HUES64 (cell line): ENCODE results near the gene CTDSPL.

Experiments used
- H3K27ac ChIP-seq: 2 replicates; pipeline ENCODE4 v1.7.0; 2013; ENCODE audit warnings: low read depth, low read length, inconsistent platforms
- H3K27me3 ChIP-seq: 2 replicates; pipeline ENCODE4 v1.6.1; 2013; ENCODE audit warnings: mild to moderate bottlenecking, low read length; ENCODE audit not compliant: insufficient read depth
- H3K36me3 ChIP-seq: 2 replicates; pipeline ENCODE4 v1.6.1; 2013; ENCODE audit warnings: mild to moderate bottlenecking, low read length; ENCODE audit not compliant: insufficient read depth
- H3K4me1 ChIP-seq: 2 replicates; pipeline ENCODE4 v1.6.1; 2013; ENCODE audit warnings: mild to moderate bottlenecking, low read length, moderate library complexity; ENCODE audit not compliant: insufficient read depth
- H3K4me3 ChIP-seq: 2 replicates; pipeline ENCODE4 v1.5.1; 2013; ENCODE audit warnings: mild to moderate bottlenecking, low read length, moderate library complexity
- H3K9ac ChIP-seq: 2 replicates; pipeline ENCODE4 v1.6.1; 2013; ENCODE audit warnings: mild to moderate bottlenecking, low read depth, low read length
- H3K9me3 ChIP-seq: 2 replicates; pipeline ENCODE4 v1.6.1; 2013; ENCODE audit warnings: low read depth, low read length; ENCODE audit not compliant: insufficient read depth
- WGBS: fragments of 150-250, 120-280 bp; methylation state at CpG from one replicate; pipeline ENCODE4 v1.1.7; 2013; ENCODE audit warnings: missing lambda C conversion rate; 5-methylcytosine and 5-hydroxymethylcytosine counted together

Gene CTDSPL

GRCh38 chr3:37997791-37998370 is 136.2 kb downstream of the CTDSPL start:
- H3K9ac ChIP-seq: no peak overlapping the region
- H3K27me3 ChIP-seq: peaks cover 5% of the 10 kb centered on the region; the same call in 1 of the 2 replicates
- H3K27ac ChIP-seq: no peak overlapping the region
- H3K4me3 ChIP-seq: no peak overlapping the region
- no peaks in the 10 kb centered on the region for H3K36me3 ChIP-seq
- 0 out of 2 replicates have a peak, but pooled peaks cover 4% of the 10 kb centered on the region for H3K4me1 ChIP-seq
- H3K9me3 ChIP-seq: no peaks in the 10 kb centered on the region
- WGBS: 84% methylated on average over 6 of the region's 6 CpGs

GRCh38 chr3:37999836-38000235 is 138.2 kb downstream of the CTDSPL start:
- Histone ChIP-seq H3K9ac (no peak overlapping the region), H3K27me3 (peaks cover 5% of the 10 kb centered on the region; the same call in 1 of the 2 replicates), H3K9me3 (no peaks in the 10 kb centered on the region), H3K4me1 (0 out of 2 replicates have a peak, but pooled peaks cover 4% of the 10 kb centered on the region), H3K36me3 (no peaks in the 10 kb centered on the region), H3K4me3 (no peak overlapping the region), H3K27ac (no peak overlapping the region)
- 83% methylated on average over 6 of the region's 6 CpGs for WGBS

DNA sequence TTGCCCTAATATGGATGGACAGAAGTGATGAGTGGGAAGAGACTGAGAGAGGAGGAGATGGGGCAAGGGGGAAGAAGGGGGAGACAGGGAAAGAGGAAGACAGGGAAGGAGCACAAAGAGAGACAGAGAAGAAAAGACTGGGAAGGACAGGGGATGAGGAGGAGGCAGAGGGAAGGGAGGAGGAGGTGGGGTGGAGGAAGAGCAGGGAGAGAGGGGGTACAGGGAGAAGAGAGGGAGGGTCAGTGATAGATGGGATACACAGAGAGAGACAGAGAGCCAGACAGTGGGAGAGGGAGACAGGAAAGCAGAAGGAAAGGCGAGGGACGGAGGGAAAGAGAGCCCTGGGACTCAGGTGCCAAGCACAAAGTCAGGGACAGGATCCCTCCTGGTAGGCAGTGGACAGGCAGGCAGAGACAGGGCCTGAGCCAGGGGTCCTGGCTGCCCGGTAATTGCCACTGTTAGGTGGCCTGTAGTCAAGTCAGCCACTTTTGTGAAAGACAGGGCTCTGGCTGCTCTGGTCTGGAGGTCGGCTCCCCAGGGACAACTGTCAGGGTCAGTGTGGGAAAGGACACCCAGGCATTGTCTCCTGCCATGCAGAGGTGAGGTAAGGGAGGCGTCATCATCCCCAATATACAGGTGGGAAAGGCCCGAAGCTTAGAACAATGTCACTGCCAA is 138.7 kb downstream of the CTDSPL start:
- Histone ChIP-seq H3K36me3 (no peaks in the 10 kb centered on the region), H3K27me3 (peaks cover 5% of the 10 kb centered on the region; the same call in 1 of the 2 replicates), H3K9ac (no peak overlapping the region), H3K9me3 (no peaks in the 10 kb centered on the region), H3K27ac (no peak overlapping the region), H3K4me3 (no peak overlapping the region), H3K4me1 (0 out of 2 replicates have a peak, but pooled peaks cover 4% of the 10 kb centered on the region)
- WGBS: 89% methylated on average over 6 of the region's 6 CpGs

- 94% methylated on average over 6 of the region's 6 CpGs for WGBS
- H3K9ac ChIP-seq: no peak overlapping the region
Observed at GRCh38 chr3:38000965-38001455, 139.3 kb downstream of the CTDSPL start.

DNA sequence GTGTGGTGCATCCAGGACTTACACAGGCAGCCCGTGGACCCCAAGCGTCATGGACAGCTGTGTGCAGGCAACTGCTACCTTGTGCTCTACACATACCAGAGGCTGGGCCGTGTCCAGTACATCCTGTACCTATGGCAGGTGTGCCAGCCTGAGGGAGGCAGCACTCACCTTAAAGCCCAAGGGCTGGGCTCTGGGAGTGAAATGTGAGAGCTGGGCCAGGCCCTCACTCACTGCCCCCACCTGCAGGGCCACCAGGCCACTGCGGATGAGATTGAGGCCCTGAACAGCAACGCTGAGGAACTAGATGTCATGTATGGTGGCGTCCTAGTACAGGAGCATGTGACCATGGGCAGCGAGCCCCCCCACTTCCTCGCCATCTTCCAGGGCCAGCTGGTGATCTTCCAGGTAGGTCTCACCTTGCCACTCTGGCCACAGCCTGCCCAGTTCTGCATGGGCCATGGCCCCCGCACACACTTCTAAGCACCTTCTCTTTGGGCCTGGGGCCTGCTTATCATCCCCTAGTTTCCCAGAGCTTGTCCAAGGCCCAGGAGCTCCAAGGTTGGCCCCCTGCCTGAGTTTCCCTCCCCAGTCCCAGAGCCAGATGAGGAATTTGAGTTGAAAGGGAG is 139.9 kb downstream of the CTDSPL start:
- H3K36me3 ChIP-seq: no peaks in the 10 kb centered on the region
- WGBS: 79% methylated on average over 9 of the region's 9 CpGs
- H3K4me1 ChIP-seq: 0 out of 2 replicates have a peak, but pooled peaks cover 4% of the 10 kb centered on the region

More at GRCh38 chr3:38000965-38001455, 139.3 kb downstream of the CTDSPL start:
- Histone ChIP-seq H3K4me3 (no peak overlapping the region), H3K9me3 (no peaks in the 10 kb centered on the region), H3K27me3 (peaks cover 5% of the 10 kb centered on the region; the same call in 1 of the 2 replicates), H3K4me1 (0 out of 2 replicates have a peak, but pooled peaks cover 4% of the 10 kb centered on the region), H3K27ac (no peak overlapping the region), H3K36me3 (no peaks in the 10 kb centered on the region)

GRCh38 chr3:38002291-38002876 is 140.7 kb downstream of the CTDSPL start:
- Histone ChIP-seq H3K27me3 (peaks cover 5% of the 10 kb centered on the region; the same call in 1 of the 2 replicates), H3K9me3 (no peaks in the 10 kb centered on the region), H3K27ac (no peak overlapping the region), H3K9ac (no peak overlapping the region), H3K4me1 (0 out of 2 replicates have a peak, but pooled peaks cover 4% of the 10 kb centered on the region), H3K4me3 (no peak overlapping the region), H3K36me3 (no peaks in the 10 kb centered on the region)
- 92% methylated on average over 6 of the region's 6 CpGs for WGBS

More for the DNA sequence above, 139.9 kb downstream of the CTDSPL start:
- Histone ChIP-seq H3K27me3 (peaks cover 5% of the 10 kb centered on the region; the same call in 1 of the 2 replicates), H3K9me3 (no peaks in the 10 kb centered on the region), H3K27ac (no peak overlapping the region), H3K9ac (no peak overlapping the region), H3K4me3 (no peak overlapping the region)

DNA sequence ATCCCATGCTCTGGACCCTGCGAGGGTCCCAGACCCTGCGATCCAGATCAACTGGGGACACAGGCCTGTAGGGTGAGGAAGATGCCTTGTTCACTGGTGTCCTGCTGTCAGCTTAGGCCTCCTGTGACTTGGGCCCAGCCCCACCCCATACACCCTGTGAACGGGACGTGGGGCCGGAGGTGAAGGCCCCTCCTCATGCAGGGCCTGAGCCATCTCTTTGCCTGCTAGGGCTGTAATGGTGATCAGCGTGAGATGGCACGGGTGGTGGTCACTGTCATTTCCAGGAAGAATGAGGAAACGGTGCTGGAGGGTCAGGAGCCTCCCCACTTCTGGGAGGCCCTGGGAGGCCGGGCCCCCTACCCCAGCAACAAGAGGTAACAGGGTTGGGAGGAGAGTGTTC is 141.3 kb downstream of the CTDSPL start:
- H3K27me3 ChIP-seq: peaks cover 5% of the 10 kb centered on the region; the same call in 1 of the 2 replicates
- no peak overlapping the region for H3K27ac ChIP-seq
- 85% methylated on average over 9 of the region's 9 CpGs for WGBS
- H3K36me3 ChIP-seq: peaks cover 2% of the 10 kb centered on the region; the same call in 1 of the 2 replicates
- H3K4me3 ChIP-seq: no peak overlapping the region
- 0 out of 2 replicates have a peak, but pooled peaks cover 4% of the 10 kb centered on the region for H3K4me1 ChIP-seq
- H3K9me3 ChIP-seq: no peaks in the 10 kb centered on the region
- H3K9ac ChIP-seq: no peak overlapping the region

DNA sequence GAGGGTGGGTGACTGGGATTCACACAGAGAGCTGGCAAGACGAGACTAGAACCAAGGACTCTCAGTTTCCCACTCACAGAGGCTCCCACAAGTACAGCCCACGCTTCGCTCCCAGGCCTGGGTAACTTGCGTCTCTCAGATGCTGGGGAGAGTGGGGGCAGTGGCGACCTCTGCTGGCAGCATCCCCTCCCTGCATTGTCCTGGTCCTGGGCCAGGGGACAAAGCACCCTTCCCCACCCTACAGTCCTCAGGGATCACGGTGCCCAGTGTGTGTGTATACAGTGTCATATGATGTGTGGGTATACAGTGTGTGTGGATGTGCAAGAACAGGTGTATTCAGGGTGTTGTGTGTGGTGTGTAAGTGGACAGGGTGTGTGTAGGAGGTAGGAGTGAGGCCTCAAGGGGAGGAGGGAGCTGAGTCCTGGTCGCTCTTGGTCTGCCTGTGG is 141.7 kb downstream of the CTDSPL start:
- Histone ChIP-seq H3K4me3 (no peak overlapping the region), H3K36me3 (peaks cover 4% of the 10 kb centered on the region; the same call in 1 of the 2 replicates), H3K27ac (no peak overlapping the region), H3K9me3 (no peaks in the 10 kb centered on the region), H3K9ac (no peak overlapping the region), H3K4me1 (0 out of 2 replicates have a peak, but pooled peaks cover 3% of the 10 kb centered on the region), H3K27me3 (peaks cover 4% of the 10 kb centered on the region; the same call in 1 of the 2 replicates)
- WGBS: 48% methylated on average over 6 of the region's 7 CpGs

- Histone ChIP-seq H3K27me3 (no peaks in the 10 kb centered on the region), H3K4me1 (no peaks in the 10 kb centered on the region), H3K27ac (no peak overlapping the region), H3K9me3 (no peaks in the 10 kb centered on the region), H3K36me3 (peaks cover 4% of the 10 kb centered on the region; the same call in 1 of the 2 replicates), H3K4me3 (no peak overlapping the region), H3K9ac (no peak overlapping the region)
- whole genome bisulfite sequencing: 83% methylated on average over 11 of the region's 11 CpGs
Observed at GRCh38 chr3:38003817-38004414, 142.2 kb downstream of the CTDSPL start.

DNA sequence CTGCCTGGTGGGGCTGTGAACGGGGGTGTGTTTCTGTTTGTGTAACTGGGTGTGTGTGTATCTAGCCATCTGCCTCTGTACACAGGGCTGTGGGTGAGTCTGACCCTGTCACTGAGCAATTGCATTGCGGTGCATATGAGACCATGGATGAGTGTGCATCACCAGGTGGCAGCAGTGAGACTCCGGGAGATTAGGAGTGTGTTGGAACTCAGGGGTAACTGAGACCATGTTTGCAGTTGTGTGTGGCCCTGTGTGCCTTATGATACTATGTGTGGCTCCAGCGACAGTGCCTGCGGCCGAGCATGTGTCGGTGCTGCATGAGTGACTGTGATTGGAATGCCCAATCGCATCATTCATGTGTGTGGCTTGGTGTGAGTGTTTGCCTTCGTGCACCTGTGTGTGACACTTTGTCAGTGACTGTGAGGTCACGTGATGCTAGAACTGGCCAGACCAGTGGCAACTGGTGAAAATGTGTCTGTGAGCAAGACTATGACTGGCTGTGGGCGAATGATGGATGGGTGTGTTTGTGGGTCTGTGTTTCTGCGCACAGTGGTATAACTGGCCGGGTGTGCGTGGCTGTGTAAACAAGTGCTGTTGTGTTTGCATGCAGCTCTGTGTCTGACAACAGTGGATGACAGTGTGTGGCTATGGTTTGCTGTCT is 142.9 kb downstream of the CTDSPL start:
- no peaks in the 10 kb centered on the region for H3K27me3 ChIP-seq
- peaks cover 4% of the 10 kb centered on the region; the same call in 1 of the 2 replicates for H3K36me3 ChIP-seq
- H3K4me1 ChIP-seq: no peaks in the 10 kb centered on the region
- H3K9me3 ChIP-seq: no peaks in the 10 kb centered on the region
- no peak overlapping the region for H3K9ac ChIP-seq
- WGBS: 82% methylated on average over 14 of the region's 14 CpGs
- H3K4me3 ChIP-seq: no peak overlapping the region
- H3K27ac ChIP-seq: no peak overlapping the region
